CD4-positive, alpha-beta T cell treated with Interleukin-6 at 100 ng/mL for 8 hours (primary cell): ENCODE measurements around the gene LATS2.

Experiments
- DNase-seq: peaks from one replicate; pipeline ENCODE4 v3.0.0-alpha.2; 2020; ENCODE audit warnings: mixed read lengths, low spot score

The LATS2 gene

DNA sequence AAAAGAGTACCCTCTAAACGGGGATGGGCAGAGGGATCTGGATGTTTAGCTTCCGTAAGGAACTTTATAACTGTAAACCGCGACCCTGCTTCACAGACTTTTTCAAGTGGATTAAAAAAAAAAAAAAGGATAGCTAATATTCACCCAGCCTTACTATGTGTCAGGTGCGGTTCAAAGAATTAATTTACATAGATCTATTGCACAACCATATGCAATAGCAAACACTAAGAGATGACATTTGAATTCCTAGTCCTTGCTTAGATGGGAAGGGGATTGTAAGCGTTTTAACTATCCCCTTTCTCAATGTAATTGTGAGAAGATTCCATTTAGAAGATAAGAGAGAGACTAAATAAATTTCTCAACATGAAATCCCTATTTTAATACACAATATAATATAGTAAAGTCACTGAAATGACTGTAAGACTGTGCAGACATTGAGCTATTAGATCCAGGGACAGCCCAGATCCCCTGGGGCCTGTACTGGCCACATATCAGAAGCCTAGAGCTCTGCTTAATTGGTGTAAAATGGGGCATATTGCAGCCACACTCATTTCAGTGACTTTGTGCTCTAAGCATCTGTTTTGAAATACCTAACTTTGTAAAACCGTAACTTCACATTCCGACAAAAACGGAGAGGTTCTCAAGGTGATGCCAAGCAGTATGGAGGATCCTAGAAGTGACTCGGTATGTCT, 13.6 kb downstream of the LATS2 start:
- no peak for DNase-seq

- DNase-seq, result no peak
Measured at GRCh38 chr13:21047087-21047486, 14.3 kb downstream of the LATS2 start.

DNA sequence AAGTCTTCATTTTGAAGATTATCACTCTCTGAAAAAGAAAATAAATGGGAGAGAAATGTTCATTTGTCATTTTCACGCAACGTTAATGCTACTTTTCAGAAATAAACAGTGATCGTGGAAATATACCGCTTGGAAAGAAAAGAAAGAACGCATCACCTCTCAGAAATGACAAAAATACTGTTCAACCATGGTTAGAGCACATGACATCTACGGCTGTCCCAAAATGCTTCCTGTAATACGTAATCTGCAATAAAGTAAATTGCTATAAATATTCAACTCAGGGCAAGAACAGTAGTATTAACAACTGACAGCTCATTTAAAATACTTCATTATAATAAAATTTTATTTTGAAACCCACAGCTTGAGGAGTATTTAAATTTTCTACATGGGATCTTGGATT, 15.2 kb downstream of the LATS2 start:
- no peak for DNase-seq

DNA sequence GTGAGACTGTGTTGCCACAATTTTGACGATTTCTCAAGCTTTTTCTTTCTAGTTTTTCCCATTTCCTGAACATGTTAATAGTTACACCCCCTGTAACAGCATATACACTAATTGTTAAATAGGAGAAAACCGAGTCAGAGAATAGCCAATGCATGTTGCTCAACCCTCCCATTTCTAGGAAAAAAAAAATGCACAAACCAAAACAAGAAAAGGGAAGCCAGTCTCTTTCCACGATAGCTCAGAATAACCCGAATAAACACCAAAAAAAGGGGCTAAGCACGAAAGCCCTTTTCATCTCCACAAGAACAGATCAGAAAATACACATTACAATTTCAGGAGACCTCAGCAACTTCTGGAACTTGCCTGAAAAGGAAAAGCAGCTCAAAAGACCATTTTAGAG, 16.3 kb downstream of the LATS2 start:
- DNase-seq, result no peak

GRCh38 chr13:21043898-21044297, 17.5 kb downstream of the LATS2 start:
- no peak for DNase-seq

- DNase-seq, result no peak
Measured at GRCh38 chr13:21040120-21040826, 21.1 kb downstream of the LATS2 start.

DNA sequence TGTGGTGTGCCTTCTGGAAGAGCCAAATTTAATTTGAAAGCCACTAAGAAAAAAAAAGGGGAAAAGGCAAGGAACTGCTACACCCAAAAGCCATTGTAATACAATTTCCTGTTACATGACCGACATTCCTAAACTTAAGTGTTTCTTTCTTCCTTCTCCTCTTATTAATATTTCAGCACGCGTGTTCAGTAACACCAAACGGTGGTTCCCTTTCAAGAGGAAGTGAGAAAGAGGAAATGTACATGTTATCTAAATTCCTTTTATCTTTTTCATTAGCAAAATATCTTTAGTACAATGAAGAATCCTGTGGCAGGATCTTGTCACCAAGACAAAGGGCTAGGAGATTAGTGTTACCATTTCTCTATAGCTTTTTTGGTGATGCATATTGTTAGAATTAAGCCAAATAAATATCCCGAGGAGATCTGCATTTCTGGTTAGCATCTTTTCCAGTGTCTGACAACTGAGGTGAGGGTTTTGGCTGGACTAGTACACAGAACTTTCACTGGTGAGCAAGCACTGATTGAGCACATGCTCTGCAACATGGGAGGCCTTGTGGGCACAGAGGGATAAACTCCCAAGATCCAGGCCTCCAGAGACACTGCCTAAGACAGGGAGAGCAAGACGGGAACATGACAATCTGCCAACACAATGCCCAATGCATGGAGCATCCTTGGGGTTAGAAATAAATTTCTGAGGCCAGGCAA, 22.1 kb downstream of the LATS2 start:
- DNase-seq, result no peak

DNA sequence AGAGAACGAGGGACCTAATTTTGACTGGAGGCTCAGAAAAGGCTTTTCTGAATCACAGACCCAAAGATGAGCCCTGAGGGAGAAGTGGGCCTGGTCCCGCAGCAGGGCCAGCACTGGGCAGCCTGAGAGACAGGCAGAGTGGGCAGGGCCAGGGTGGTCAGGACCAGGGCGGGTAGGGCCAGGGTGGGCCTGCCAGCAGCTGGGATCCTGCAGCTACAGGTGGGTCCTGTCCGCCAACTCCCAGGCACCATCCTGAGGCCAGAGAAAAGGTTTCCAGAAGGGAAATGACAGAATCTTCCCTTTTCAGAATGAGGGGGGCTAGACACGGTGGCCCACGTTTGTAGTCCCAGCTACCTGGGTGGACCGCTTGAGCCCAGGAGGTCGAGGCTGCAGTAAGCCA, 23.7 kb downstream of the LATS2 start:
- DNase-seq, result no peak

- no peak for DNase-seq
Measured at GRCh38 chr13:21035498-21035897, 25.9 kb downstream of the LATS2 start.

DNA sequence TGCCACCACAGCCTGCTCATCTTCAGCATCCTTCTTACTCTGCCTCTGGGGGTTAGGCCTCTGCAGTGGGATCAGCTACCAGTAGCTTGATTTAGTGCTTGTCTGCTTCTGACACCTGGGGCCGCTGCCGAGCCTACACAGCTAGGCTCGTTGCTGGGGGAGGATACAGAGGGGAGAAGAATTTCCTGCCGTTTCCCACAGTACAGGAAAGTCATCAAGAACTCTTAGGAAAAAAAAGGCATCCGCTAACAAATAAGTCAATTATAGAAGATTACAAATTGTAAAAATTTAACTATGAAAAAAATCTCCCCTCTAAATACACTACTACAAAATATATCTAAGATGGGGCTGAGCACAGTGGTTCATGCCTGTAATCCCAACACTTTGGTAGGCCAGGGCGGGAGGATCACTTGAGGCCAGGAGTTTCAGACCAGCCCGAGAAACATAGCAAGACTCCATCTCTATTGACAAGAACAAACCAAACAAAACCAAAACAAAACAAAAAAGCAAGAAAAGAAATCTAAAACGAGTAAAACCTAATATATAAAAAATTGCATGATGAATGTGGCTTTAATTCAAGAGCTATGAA, 26.7 kb downstream of the LATS2 start:
- no peak for DNase-seq

- DNase-seq, result no peak
Measured at GRCh38 chr13:21033856-21034602, 27.4 kb downstream of the LATS2 start.

DNA sequence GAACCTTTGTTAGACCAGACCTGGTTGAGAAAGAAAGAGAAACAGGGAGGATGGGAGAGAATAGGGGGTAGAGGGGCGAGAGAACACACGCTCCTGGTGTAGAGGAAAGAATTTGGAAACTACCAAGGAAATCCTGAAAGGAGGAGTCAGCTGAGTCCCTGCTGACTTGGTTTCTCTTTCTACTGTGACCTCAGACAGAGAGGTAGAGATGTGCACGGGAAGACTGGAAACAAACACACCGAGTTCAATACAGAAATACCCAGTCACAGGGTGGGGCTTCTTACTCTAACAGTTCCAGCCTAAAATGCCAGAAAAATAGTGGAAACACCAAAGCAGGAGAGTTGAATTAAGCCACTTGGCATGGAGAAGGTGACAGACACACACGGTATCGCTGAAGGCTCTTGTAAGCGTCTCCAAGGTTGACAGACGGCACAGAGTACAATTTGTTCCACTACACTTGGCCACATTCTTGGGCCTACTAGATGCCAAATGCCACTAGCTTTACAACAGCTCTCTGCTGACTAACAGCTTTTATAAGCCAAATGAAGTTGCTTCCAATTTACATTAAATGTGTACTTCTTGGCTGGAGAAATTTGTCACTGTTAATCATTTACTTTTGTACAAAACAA, 28.1 kb downstream of the LATS2 start:
- no peak for DNase-seq

GRCh38 chr13:21032656-21033055, 28.7 kb downstream of the LATS2 start:
- DNase-seq, result no peak

DNA sequence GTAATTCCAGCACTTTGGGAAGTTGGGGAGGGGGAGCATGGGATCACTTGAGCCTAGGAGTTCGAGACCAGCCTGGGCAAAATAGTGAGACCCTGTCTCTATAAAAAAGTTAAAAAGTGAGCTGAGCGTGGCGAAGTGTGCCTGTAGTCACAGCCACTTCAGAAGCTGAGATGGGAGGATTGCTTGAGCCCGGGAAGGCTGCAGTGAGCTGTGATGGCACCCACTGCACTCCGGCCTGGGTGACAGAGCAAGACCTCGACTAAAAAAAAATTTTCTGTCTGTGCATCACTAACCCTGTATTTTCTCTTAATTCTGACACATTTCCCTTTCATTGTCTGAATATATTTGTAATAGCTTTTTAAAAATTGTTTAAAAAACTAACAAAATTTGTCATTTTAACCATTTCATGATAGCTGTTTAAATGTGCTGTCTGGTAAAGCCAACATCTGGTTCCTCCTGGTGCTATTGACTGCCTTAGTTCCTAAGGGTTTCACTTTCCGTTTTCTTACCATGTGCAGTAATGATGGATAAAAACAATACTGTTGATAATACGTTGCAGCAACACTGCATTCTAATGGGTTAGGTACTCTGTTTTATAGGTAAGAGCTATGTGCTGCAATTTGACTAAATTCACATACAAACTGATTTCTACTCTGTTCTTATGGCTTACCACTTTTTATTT, 29.7 kb downstream of the LATS2 start:
- DNase-seq, result no peak

GRCh38 chr13:21025539-21025938, 35.8 kb downstream of the LATS2 start:
- DNase-seq, result no peak

- no peak for DNase-seq
Measured at GRCh38 chr13:21022056-21022979, 39.1 kb downstream of the LATS2 start.

DNA sequence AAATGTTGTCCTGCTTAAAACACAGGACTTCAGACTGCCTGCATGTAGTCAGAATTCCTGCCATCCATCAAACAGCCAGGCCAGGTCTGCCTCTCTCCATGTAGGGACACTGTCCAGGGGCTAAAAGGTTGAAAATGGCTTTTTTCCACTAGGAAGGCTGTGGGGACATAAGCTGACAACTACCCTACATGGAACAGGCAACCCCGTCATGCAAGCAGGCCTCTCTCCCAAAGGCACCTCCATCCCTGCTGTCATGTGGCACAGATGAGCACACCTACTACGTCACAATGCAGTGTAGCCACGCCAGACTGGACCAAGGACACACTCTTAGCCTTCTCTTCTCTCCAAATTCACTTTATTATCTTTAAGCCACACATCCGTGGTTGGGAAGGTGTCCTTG, 40.8 kb downstream of the LATS2 start:
- DNase-seq, result no peak

DNA sequence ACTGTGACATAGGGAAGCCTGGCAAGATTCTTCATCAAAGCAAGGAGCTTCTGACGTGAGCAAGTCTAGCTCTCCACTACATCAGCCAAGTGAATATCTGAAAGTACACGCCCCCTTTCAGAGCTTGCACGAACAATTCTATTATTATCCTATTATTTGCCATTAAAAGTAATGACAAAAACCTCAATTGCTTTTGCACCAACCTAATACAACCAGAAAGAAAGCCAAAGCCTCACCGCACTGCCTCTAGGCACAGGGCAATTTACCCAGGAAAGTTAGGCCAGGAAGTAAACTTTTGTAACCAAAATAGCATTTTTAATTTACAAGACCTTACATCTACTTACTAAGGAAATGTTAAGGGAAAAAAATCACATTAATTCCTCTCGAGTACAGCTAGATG, 41.2 kb downstream of the LATS2 start:
- no peak for DNase-seq

DNA sequence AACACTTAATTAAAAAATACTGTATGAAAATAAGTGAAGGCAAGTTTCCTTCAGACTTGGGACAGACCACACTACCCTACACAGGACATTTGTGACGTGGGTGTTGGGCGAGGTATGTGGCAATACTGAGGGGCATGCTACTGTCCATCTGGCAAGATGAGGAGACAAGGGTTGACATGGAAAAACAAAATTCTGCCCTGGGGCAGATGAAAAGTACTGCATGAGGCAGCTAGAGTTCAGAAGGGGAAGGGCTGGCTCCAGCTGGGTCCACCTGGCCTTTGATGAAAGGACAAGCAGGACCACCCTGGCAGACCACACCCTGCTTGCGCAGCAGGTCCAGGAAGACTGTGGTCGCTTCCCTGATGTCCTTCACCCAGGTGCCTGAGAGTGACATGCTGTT, 43.2 kb downstream of the LATS2 start:
- DNase-seq, result no peak

DNA sequence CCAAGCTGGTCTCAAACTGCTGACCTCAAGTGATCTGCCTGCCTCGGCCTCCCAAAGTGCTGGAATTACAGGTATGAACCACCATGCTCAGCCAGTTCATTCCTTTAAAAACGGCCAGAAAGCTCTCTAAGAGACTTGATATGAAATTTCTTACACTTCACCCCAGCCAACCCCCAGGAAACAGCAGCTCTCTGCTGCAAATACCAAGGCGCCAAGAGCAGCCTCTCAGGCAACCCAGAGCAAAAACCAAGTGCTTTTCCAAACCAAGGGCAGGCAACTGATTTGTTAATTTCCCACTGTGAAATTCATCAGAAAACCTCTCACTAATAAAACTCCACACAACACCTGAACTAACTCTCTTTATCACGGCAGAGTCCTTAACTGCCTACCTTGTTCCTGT, 44.9 kb downstream of the LATS2 start:
- DNase-seq, result no peak
